IMR-90 (cell line): ENCODE results near the gene CCDC38. TPM values are rescaled to one million over a fixed set of nuclear protein-coding genes. Genes with fewer than 3 reads are reported as not detected.
A peak's percentile ranks its signal among the peaks of the same experiment; 100 is the strongest.

ENCODE experiments used
- ATAC-seq: fragments of 200-7000 bp; cut with Tn5 transposase; 2 replicates; pipeline ENCODE4 v1.9.1; 2020; ENCODE audit warnings: low read depth, mild to moderate bottlenecking, moderate library complexity
- BruUV-seq: library from RNA; stranded (reverse); fragments of 400-500 nt; replicated peaks from 2 replicates; lab custom pipeline; 2021; lab: Mats Ljungman, UMichigan
- CTCF ChIA-PET: fragments of 300-600 bp; formaldehyde crosslinking; extraction: SDS; loops from one replicate; lab custom pipeline; 2021; ENCODE audit warnings: antibody characterized with exemption; lab: Yijun Ruan, JAX
- POLR2A ChIA-PET: fragments of 300-600 bp; sonication (Branson Sonifier 250); formaldehyde crosslinking; loops from one replicate; lab custom pipeline; 2022; ENCODE audit warnings: antibody characterized with exemption; ENCODE audit not compliant: unreplicated experiment; lab: Charles Lee
- DNase-seq: peaks from one replicate; pipeline ENCODE4 v3.0.0; 2013
- H2AFZ ChIP-seq: replicated peaks from 2 replicates; pipeline ENCODE3; 2013; ENCODE audit warnings: low read length, mild to moderate bottlenecking; ENCODE audit not compliant: poor library complexity
- H2AK5ac ChIP-seq: 2 replicates; pipeline ENCODE4 v1.6.1; 2013; ENCODE audit warnings: low read depth, low read length, inconsistent platforms
- H2AK9ac ChIP-seq: replicated peaks from 2 replicates; pipeline ENCODE3; 2013; ENCODE audit warnings: mild to moderate bottlenecking, low read depth, low read length, moderate library complexity; ENCODE audit not compliant: poor library complexity
- H2BK120ac ChIP-seq: 2 replicates; pipeline ENCODE4 v1.6.1; 2013; ENCODE audit warnings: low read depth, low read length, inconsistent platforms
- H2BK15ac ChIP-seq: 3 replicates; pipeline ENCODE4 v1.6.1; 2013; ENCODE audit warnings: low read depth, low read length, inconsistent platforms
- H2BK20ac ChIP-seq: 2 replicates; pipeline ENCODE4 v1.6.1; 2013; ENCODE audit warnings: low read depth, mild to moderate bottlenecking, inconsistent platforms, low read length, moderate library complexity
- H2BK5ac ChIP-seq: 2 replicates; pipeline ENCODE4 v1.6.1; 2013; ENCODE audit warnings: mild to moderate bottlenecking, low read depth, low read length, inconsistent platforms; ENCODE audit not compliant: poor library complexity, severe bottlenecking
- H3K14ac ChIP-seq: replicated peaks from 2 replicates; pipeline ENCODE4 v1.6.1; 2013; ENCODE audit warnings: low read depth, low read length, inconsistent platforms
- H3K18ac ChIP-seq: 2 replicates; pipeline ENCODE4 v1.6.1; 2013; ENCODE audit warnings: low read depth, low read length, control low read depth
- H3K23ac ChIP-seq: 2 replicates; pipeline ENCODE4 v1.6.1; 2013; ENCODE audit warnings: low read depth, low read length, inconsistent platforms
- H3K27ac ChIP-seq: 2 replicates; pipeline ENCODE4 v1.5.1; 2013; ENCODE audit warnings: mild to moderate bottlenecking, control low read depth, low read length; ENCODE audit not compliant: insufficient read depth
- H3K27me3 ChIP-seq: 2 replicates; pipeline ENCODE4 v1.6.1; 2013; ENCODE audit warnings: low read length; ENCODE audit not compliant: control insufficient read depth, insufficient read depth
- H3K36me3 ChIP-seq: 2 replicates; pipeline ENCODE4 v1.6.1; 2013; ENCODE audit warnings: low read length, mixed read lengths; ENCODE audit not compliant: control insufficient read depth, insufficient read depth
- H3K4ac ChIP-seq: 2 replicates; pipeline ENCODE4 v1.6.1; 2013; ENCODE audit warnings: low read depth, low read length, inconsistent platforms
- H3K4me1 ChIP-seq: 2 replicates; pipeline ENCODE4 v1.6.1; 2013; ENCODE audit warnings: low read length, mixed read lengths; ENCODE audit not compliant: control insufficient read depth, insufficient read depth
- H3K4me2 ChIP-seq: 2 replicates; pipeline ENCODE4 v1.6.1; 2013; ENCODE audit warnings: low read depth, mild to moderate bottlenecking, control low read depth, low read length, moderate library complexity
- H3K4me3 ChIP-seq: 2 replicates; pipeline ENCODE4 v1.5.1; 2013; ENCODE audit warnings: low read depth, mild to moderate bottlenecking, control low read depth, low read length, moderate library complexity; ENCODE audit not compliant: insufficient read depth
- H3K56ac ChIP-seq: 2 replicates; pipeline ENCODE4 v1.6.1; 2013; ENCODE audit warnings: low read length, inconsistent platforms; ENCODE audit not compliant: insufficient read depth; ENCODE audit errors: extremely low read depth
- H3K79me1 ChIP-seq, 2 experiments: 2 replicates each; pipeline ENCODE4 v1.6.1; 2013; ENCODE audit warnings: low read length in 2 of 2, inconsistent platforms in 1 of 2, low read depth in 1 of 2
- H3K9ac ChIP-seq: 2 replicates; pipeline ENCODE4 v1.6.1; 2013; ENCODE audit warnings: low read depth, low read length, control low read depth
- H3K9me1 ChIP-seq: 2 replicates; pipeline ENCODE4 v1.6.1; 2013; ENCODE audit warnings: low read length, inconsistent platforms; ENCODE audit not compliant: insufficient read depth
- H3K9me3 ChIP-seq: 2 replicates; pipeline ENCODE4 v1.6.1; 2013; ENCODE audit warnings: low read length; ENCODE audit not compliant: control insufficient read depth, insufficient read depth
- H4K20me1 ChIP-seq: 2 replicates; pipeline ENCODE4 v1.6.1; 2013; ENCODE audit warnings: low read length, inconsistent platforms; ENCODE audit not compliant: insufficient read depth
- H4K5ac ChIP-seq: 2 replicates; pipeline ENCODE4 v1.6.1; 2013; ENCODE audit warnings: mild to moderate bottlenecking, low read depth, low read length, control low read depth
- H4K8ac ChIP-seq, 2 experiments: 2 replicates each; pipeline ENCODE4 v1.6.1; 2013; ENCODE audit warnings: low read depth in 2 of 2, low read length in 2 of 2, control low read depth in 1 of 2, inconsistent platforms in 1 of 2
- H4K91ac ChIP-seq: 2 replicates; pipeline ENCODE4 v1.6.1; 2013; ENCODE audit warnings: low read depth, low read length, inconsistent platforms; ENCODE audit not compliant: insufficient read depth
- BHLHE40 ChIP-seq: fragments of 150-350 bp; IDR thresholded peaks from 2 replicates; pipeline ENCODE4 v1.6.1; 2016; ENCODE audit warnings: mild to moderate bottlenecking, low read depth, low read length
- CEBPB ChIP-seq: IDR thresholded peaks from 2 replicates; pipeline ENCODE4 v1.6.1; 2012; ENCODE audit warnings: low read depth, low read length, improper control_type of control experiment
- CHD1 ChIP-seq: IDR thresholded peaks from 2 replicates; pipeline ENCODE4 v1.6.1; 2012; ENCODE audit warnings: low read depth, low read length, improper control_type of control experiment
- CTCF ChIP-seq: conservative IDR thresholded peaks from 2 replicates; pipeline ENCODE4 v1.5.1; 2012; ENCODE audit warnings: mild to moderate bottlenecking, low read depth, low read length, improper control_type of control experiment
- ELK1 ChIP-seq: fragments of 150-350 bp; IDR thresholded peaks from 2 replicates; pipeline ENCODE4 v1.6.1; 2016; ENCODE audit warnings: low read depth, mild to moderate bottlenecking, low read length, moderate library complexity, borderline replicate concordance
- FOS ChIP-seq: fragments of 150-350 bp; IDR thresholded peaks from 2 replicates; pipeline ENCODE4 v1.6.1; 2016; ENCODE audit warnings: low read depth, low read length
- MAFK ChIP-seq: IDR thresholded peaks from 2 replicates; pipeline ENCODE4 v1.6.1; 2012; ENCODE audit warnings: low read depth, low read length, improper control_type of control experiment
- MAZ ChIP-seq: IDR thresholded peaks from 2 replicates; pipeline ENCODE4 v1.6.1; 2012; ENCODE audit warnings: low read depth, mild to moderate bottlenecking, low read length, improper control_type of control experiment, moderate library complexity, borderline replicate concordance
- MXI1 ChIP-seq: IDR thresholded peaks from 2 replicates; pipeline ENCODE4 v1.6.1; 2012; ENCODE audit warnings: low read depth, mild to moderate bottlenecking, low read length, moderate library complexity, borderline replicate concordance
- NFE2L2 ChIP-seq: fragments of 150-350 bp; IDR thresholded peaks from 2 replicates; pipeline ENCODE4 v1.6.1; 2016; ENCODE audit warnings: low read depth, mild to moderate bottlenecking, low read length
- POLR2A ChIP-seq: IDR thresholded peaks from 2 replicates; pipeline ENCODE4 v1.6.1; 2012; ENCODE audit warnings: mild to moderate bottlenecking, low read depth, low read length
- RAD21 ChIP-seq: IDR thresholded peaks from 2 replicates; pipeline ENCODE4 v1.6.1; 2012; ENCODE audit warnings: low read length, improper control_type of control experiment
- USF2 ChIP-seq: fragments of 150-350 bp; IDR thresholded peaks from 2 replicates; pipeline ENCODE4 v1.6.1; 2017; ENCODE audit warnings: mild to moderate bottlenecking, antibody characterized with exemption, low read length, low read depth
- WGBS, 2 experiments: methylation state at CpG; one replicate each; pipeline versions ENCODE4 v1.1.5 to v1.1.7; 2013; ENCODE audit warnings: missing lambda C conversion rate in 2 of 2; ENCODE audit not compliant: insufficient read length in 1 of 2; ENCODE audit errors: extremely low coverage in 2 of 2; 5-methylcytosine and 5-hydroxymethylcytosine counted together
- dilution Hi-C: fragments of 300-500 bp; cut with HindIII; formaldehyde crosslinking; loops from one replicate; pipeline ENCODE4 v1.14.3; 2018; ENCODE audit warnings: low sequenced_read_pairs; ENCODE audit not compliant: unreplicated experiment
- in situ Hi-C: fragments of 300-500 bp; cut with MboI; formaldehyde crosslinking; loops from 3 replicates; pipeline ENCODE4 v1.14.3; 2019; ENCODE audit warnings: low sequenced_read_pairs, inconsistent platforms, mixed read lengths
- intact Hi-C: fragments of 100-400 bp; cut with micrococcal nuclease; formaldehyde crosslinking; loops from 2 replicates; pipeline ENCODE4 v1.10.0; 2022
- polyA plus RNA-seq, 3 experiments: library from polyadenylated mRNA; depleted of rRNA; stranded (reverse); fragments of >200 nt; gene quantifications; 2 replicates each; pipeline ENCODE4 v1.2.3, GENCODE V29; 2012; ENCODE audit warnings: low replicate concordance in 1 of 3
- total RNA-seq: library from RNA; depleted of rRNA; stranded (reverse); fragments of >200 nt; gene quantifications from 2 replicates; pipeline ENCODE4 v1.2.3, GENCODE V29; 2012

Gene CCDC38
- total and polyA plus RNA-seq, 2 of the 4 experiments (the other 2 are of a cell fraction), result not detected

GRCh38 chr12:95984682-95985081 is 42.3 kb upstream of the CCDC38 start:
- Histone ChIP-seq H4K5ac (no peak overlapping the region), H3K18ac (no peak overlapping the region), H2AFZ (no peak overlapping the region), H2BK20ac (no peak overlapping the region), H4K8ac (no peak overlapping the region), H3K56ac (no peak overlapping the region), H3K36me3 (no peaks in the 10 kb centered on the region), H3K14ac (no peak overlapping the region), H2BK5ac (no peak overlapping the region), H3K4ac (no peak overlapping the region), H3K27ac (no peak overlapping the region), H3K9me3 (no peaks in the 10 kb centered on the region), H3K4me3 (no peak overlapping the region), H2BK120ac (no peak overlapping the region), H2AK9ac (no peak overlapping the region), H4K91ac (no peak overlapping the region), H2BK15ac (no peak overlapping the region), H3K9me1 (no peaks in the 10 kb centered on the region), H3K79me1 (no peaks in the 10 kb centered on the region), H3K27me3 (peaks cover 9% of the 10 kb centered on the region), H3K4me2 (no peak overlapping the region), H4K20me1 (no peaks in the 10 kb centered on the region), H3K4me1 (peaks cover 2% of the 10 kb centered on the region; the same call in 1 of the 2 replicates), H3K9ac (no peak overlapping the region), H2AK5ac (no peak overlapping the region), H3K23ac (no peak overlapping the region)
- ChIA-PET POLR2A (no interaction called here), CTCF (no interaction called here)
- no CpG with 5 or more reads among the region's 1 CpG for WGBS, 2 experiments
- dilution Hi-C loops, result no loop called here
- TF ChIP-seq CHD1 (no peak), FOS (no peak), CEBPB (0 out of 2 replicates have a peak, but pooled peaks have one; percentile 12), BHLHE40 (no peak), ELK1 (no peak), POLR2A (no peak), MAZ (no peak), NFE2L2 (no peak), MAFK (peak; percentile 48), RAD21 (no peak), CTCF (no peak), MXI1 (no peak), USF2 (no peak)
- BruUV-seq, result no TSS peak
- in situ Hi-C loops, result no loop called here
- intact Hi-C loops, result no loop called here
- DNase-seq (no peak), ATAC-seq (no peak)
